ENCODE results near the gene MMP12. TPM values are rescaled to one million over a fixed set of nuclear protein-coding genes. Genes with fewer than 3 reads are reported as not detected.

The MMP12 gene
- total and polyA plus RNA-seq, 2 donors (not counting 1 experiment from before 2014, with no cell fraction given), result 0.27 to 0.83 TPM

- DNase-seq (ENCODE audit: low read depth in 2 of 2), result no peak
- H4K20me1 ChIP-seq (ENCODE audit: control insufficient read depth, extremely low read depth, insufficient read depth, low read length), result no peaks in the 10 kb centered on the region
- no peaks in the 10 kb centered on the region for H3K79me2 ChIP-seq (ENCODE audit: control insufficient read depth, insufficient read depth, low read length)
- H3K27ac ChIP-seq (ENCODE audit: insufficient read depth, low read length), result no peak overlapping the region
- H3K4me3 ChIP-seq (replicated peaks in 1 of 4; ENCODE audit: control extremely low read depth in 1 of 4, insufficient read depth in 1 of 4, low read depth in 3 of 4, low read length in 4 of 4), result no peak overlapping the region
- no peaks in the 10 kb centered on the region for H3K4me1 ChIP-seq (ENCODE audit: control insufficient read depth, extremely low read depth, insufficient read depth, low read length)
- no peak overlapping the region for H2AFZ ChIP-seq (ENCODE audit: low read length)
- no peak for TF ChIP-seq CTCF (conservative IDR thresholded peaks at IDR 0.05 in 1 of 2, IDR thresholded peaks at IDR 0.05 in 1 of 2; ENCODE audit: low read depth in 1 of 2, low read length in 2 of 2)
- TF ChIP-seq EZH2 (IDR thresholded peaks at IDR 0.05; ENCODE audit: low read length, missing control alignments), result no peak
- no peaks in the 10 kb centered on the region for H3K27me3 ChIP-seq (ENCODE audit: control insufficient read depth, insufficient read depth, low read length)
- no peak overlapping the region for H3K4me2 ChIP-seq (ENCODE audit: extremely low read depth, insufficient read depth, low read length)
- no peak overlapping the region for H3K9ac ChIP-seq (ENCODE audit: insufficient read depth, low read length)
- H3K9me3 ChIP-seq (ENCODE audit: control insufficient read depth, insufficient read depth, low read depth, low read length), result no peaks in the 10 kb centered on the region
- no peaks in the 10 kb centered on the region for H3K36me3 ChIP-seq (ENCODE audit: control insufficient read depth, insufficient read depth, low read length)
Measured at GRCh38 chr11:102813484-102813883, 61.3 kb downstream of the MMP12 start.

Other genes with a start within 250 kb of the MMP12 start
- not detected in 2 replicates for gene MMP20, start 249.7 kb downstream of the MMP12 start, total RNA-seq
- not detected in 2 replicates for gene MMP20, start 249.7 kb downstream of the MMP12 start, polyA plus RNA-seq
- 0.17 TPM in 1 of 2 replicates, not detected in the other for gene MMP27, start 169.2 kb downstream of the MMP12 start, total RNA-seq
- 0.08 and 0.14 TPM in 2 replicates for gene MMP27, start 169.2 kb downstream of the MMP12 start, polyA plus RNA-seq
- under 0.01 TPM in 1 of 2 replicates, not detected in the other for gene MMP8, start 150.0 kb downstream of the MMP12 start, total RNA-seq
- 0.07 and 0.18 TPM in 2 replicates for gene MMP8, start 150.0 kb downstream of the MMP12 start, polyA plus RNA-seq
- under 0.01 and 0.66 TPM in 2 replicates for gene MMP10, start 94.4 kb downstream of the MMP12 start, total RNA-seq
- 0.17 and 0.28 TPM in 2 replicates for gene MMP10, start 94.4 kb downstream of the MMP12 start, polyA plus RNA-seq
- 28.5 and 489 TPM in 2 replicates for gene MMP1, start 76.8 kb downstream of the MMP12 start, total RNA-seq
- gene MMP1, start 76.8 kb downstream of the MMP12 start, polyA plus RNA-seq, result 40.5 and 415 TPM in 2 replicates
- 1.8 and 47.1 TPM in 2 replicates for gene MMP3, start 31.4 kb downstream of the MMP12 start, total RNA-seq
- 16.0 and 19.1 TPM in 2 replicates for gene MMP3, start 31.4 kb downstream of the MMP12 start, polyA plus RNA-seq
- not detected in 2 replicates for gene MMP13, start 80.8 kb upstream of the MMP12 start, total RNA-seq
- gene MMP13, start 80.8 kb upstream of the MMP12 start, polyA plus RNA-seq, result not detected in 2 replicates
- 36.5 and 45.7 TPM in 2 replicates for gene DCUN1D5, start 217.2 kb upstream of the MMP12 start, total RNA-seq
- gene DCUN1D5, start 217.2 kb upstream of the MMP12 start, polyA plus RNA-seq, result 45.7 and 48.6 TPM in 2 replicates
- gene DYNC2H1, start 234.4 kb upstream of the MMP12 start, total RNA-seq, result 50.8 and 65.9 TPM in 2 replicates
- gene DYNC2H1, start 234.4 kb upstream of the MMP12 start, polyA plus RNA-seq, result 20.1 and 20.4 TPM in 2 replicates